NCI-H1930 (cell line): Measurements from ENCODE around the gene POMP.
"Not testable (repeated sequence)": the region's sequence is repeated elsewhere in the genome, so short reads cannot be mapped to it uniquely, and the experiment has no call there.

ENCODE experiments used
- DNase-seq, 2 experiments: peaks; one replicate each; lab custom pipeline; 2025; lab: John Stamatoyannopoulos, UW

POMP gene

GRCh38 chr13:28637714-28638355 lies 21.1 kb upstream of the POMP start:
- DNase-seq, result no peak

GRCh38 chr13:28638756-28639155 lies 20.2 kb upstream of the POMP start:
- DNase-seq, result peak in 1 of 2 experiments; percentile 16

DNA sequence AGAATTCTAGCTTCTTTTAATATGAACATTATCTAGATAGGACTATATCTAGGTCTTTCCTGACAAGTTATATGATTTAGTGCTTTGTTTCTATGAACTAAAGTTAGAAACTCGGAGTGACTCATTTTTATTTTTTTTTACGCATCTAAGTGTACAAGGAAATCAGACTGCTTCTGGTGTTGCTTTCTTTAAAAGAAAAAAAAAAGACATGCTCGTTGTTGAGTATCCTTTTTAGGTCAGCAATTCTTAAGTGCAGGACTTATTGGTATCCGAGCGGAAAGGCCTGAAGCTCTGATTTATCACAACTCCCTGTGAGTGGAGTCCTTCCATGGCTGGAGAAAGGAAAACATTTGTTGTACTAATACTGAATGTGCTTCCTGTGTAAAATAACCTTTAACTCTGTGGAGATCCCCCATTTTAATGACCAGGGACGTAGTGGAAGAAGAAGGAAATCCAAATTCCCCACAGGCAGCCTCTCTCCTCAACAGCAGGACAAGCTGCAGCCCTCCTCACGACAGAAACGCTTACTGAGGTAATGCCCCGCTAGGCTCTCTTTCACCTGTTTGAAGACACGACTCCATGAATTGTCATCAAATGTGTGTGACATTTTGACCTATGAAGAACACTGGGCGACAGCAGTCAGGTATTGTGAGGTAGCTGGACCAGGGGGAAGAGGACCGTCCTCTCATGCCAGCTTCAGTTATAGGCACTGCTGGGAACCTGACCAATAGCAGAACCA lies 17.9 kb upstream of the POMP start:
- no peak for DNase-seq

GRCh38 chr13:28641600-28641926 lies 17.4 kb upstream of the POMP start:
- DNase-seq, result no peak

DNA sequence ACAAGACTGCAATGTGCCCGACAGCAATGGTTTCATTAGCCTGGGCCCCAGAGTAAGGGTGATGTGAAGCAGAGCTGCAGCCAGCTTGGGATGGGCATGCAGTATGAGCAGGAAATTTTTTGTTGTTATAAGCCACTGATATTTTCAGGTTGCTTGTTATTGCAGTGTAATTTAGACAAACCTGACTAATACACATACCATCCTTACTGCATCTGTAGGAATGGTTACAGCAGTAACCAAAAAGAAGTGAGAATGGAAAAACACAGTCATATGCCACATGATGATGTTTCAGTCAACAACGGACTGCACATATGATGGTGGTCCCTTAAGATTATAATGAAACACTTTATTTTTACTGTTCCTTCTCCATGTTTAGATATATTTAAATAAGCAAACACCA lies 8.6 kb upstream of the POMP start:
- DNase-seq, result no peak

- no peak for DNase-seq
These were observed 7.0 kb upstream of the POMP start for GRCh38 chr13:28651810-28652401.

DNA sequence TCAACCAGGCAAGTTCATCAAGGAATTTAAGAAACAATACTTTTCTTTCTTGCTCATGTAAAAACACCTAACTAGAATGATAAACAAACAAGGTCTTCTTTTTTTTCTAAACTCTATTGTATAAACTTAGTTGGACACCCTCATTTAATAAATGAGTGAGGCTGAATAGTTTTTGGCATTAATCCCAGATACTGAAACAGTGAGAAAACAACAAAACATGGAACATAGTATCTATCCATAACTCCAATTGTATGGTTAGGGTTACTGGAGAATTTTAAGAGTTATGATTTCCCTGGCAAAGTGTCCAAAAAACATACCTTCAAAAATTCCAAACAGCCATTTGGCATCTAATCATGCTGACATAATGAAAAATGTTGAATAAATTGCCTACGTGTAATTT lies 5.8 kb upstream of the POMP start:
- DNase-seq, result no peak

DNA sequence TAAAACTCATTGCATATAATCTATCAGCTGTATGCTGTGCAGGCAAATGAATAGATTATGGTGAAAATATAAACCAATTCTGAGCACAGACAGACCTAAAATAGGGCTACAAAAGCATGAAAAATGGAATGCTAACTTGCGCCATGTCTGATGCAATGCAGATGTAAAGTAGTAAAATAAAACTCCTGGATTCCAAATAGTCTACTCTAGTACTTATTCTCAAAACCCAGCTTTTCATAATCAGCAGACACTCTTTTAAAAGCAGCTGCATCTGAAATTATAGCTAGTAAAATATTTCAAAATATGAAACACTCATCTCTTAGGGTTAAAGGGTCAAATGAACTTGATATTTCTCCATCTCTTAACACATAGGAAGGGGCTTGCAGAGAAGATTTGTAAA lies 4.7 kb upstream of the POMP start:
- DNase-seq, result no peak

- no peak for DNase-seq
These were observed 3.4 kb upstream of the POMP start for GRCh38 chr13:28655561-28655960.

- DNase-seq, result no peak
These were observed 969 bp upstream of the POMP start for GRCh38 chr13:28657784-28658538.

- DNase-seq, result no peak
These were observed 463 bp upstream of the POMP start for GRCh38 chr13:28658539-28658795.

- no peak for DNase-seq
These were observed 666 bp downstream of the POMP start for GRCh38 chr13:28659621-28659970.

DNA sequence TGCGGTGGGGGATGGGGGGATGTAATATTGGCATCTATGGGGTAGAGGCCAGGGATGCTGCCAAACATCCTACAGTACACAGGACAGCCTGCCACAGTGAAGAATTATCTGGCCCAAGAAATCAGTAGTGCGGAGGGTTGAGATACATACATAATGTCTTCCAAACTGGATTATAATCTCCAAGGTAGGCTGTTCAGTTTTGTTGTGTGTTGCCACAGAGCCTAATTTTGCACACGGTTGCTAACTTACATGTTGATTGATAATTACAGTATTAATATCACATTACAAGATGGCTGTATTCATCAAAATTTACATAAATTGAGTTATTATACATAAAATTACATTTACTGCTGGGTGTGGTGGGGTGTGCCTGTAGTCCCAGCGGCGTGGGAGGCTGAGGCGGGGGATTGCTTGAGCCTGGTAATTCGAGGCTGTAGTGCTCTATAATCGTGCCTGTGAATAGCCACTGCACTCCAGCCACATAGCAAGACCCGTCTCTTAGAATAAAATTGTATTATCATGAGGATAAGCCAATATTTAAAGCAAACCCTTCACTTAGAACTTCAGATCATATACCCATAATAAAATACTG lies 8.1 kb downstream of the POMP start:
- no peak for DNase-seq

DNA sequence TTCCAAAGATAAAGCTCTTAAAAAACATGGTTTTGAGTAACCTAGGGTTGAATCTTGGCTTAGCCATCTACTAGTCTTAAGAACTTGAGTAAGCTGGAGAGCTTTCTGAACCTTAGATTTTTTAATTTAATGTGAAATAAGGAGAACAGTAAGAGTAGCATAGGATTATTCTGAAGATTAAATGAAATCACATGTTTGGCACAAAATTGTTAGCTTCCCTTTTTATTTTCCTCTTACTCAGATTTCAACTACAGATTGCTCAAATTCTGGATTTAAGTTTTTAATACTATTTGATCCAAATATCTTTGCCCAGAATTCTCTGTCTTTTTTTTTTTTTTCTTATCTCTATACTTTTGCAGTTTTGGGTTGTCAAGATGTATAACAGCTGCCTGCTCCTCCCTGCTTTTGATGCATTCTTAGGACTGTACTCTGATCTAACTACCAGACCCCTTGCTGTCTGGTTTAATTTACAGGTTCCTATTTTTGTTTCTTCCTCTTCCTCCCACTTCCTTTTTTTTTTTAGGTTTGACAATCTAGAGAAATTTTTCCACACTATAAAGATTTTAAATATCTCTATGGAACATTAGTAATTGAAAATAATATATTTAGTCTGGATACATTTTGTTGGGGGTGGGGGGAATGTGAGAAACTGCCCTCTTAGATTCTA lies 12.3 kb downstream of the POMP start:
- DNase-seq, result no peak

DNA sequence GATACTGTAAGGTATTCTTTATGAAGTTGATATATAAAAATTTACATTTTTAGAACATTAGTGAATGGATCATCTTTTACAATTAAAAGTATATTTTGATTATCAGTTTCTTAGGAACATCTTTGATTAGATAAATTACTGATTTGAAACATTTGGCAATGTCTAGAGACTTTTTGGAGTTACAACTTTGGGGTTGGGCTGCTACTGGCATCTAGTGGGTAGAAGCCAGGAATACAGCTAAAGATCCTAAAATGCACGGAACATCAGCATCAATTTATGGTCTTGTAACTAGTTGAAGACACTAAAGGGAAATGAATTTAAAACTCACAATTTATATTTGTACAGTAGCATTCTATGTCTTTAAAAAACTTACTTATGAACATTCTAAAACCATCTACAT lies 19.9 kb downstream of the POMP start:
- no peak for DNase-seq

DNA sequence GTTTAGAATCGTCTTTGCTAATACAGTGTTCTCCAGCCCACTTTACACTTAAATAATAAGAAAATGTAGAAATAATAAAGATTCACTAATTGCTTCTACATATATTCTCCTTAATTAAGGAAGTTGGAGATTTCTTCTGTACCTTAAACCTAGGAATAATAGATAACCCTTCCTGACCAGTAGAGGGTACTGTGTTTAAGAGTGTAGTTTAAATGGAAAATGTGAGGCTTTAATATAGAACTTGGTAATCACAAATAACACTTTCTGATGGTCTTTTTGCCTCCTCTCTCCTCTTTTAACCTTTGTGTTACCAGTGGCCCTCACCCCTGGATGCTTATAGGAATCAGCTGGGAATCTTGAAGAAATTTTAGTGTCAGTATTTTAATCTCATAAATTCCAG lies 20.7 kb downstream of the POMP start:
- no peak for DNase-seq

- no peak for DNase-seq
These were observed 21.6 kb downstream of the POMP start for GRCh38 chr13:28680541-28680940.

DNA sequence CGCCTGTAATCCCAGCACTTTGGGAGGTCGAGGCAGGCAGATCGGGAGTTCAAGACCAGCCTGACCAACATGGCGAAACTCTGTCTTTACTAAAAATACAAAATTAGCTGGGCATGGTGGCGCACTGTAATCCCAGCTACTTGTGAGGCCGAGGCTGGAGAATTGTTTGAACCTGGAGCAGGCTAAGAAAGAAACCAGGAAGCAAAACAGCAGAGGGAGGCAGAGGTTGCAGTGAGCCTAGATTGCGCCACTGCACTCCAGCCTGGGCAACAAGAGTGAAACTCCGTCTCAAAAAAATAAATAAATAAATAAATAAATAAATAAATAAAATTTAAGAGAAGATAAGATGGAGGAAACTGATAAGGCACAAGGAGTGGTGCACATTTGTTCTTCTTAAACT lies 24.2 kb downstream of the POMP start:
- DNase-seq, result not testable (repeated sequence)

GRCh38 chr13:28684257-28684656 lies 25.3 kb downstream of the POMP start:
- DNase-seq, result no peak

- DNase-seq, result no peak
These were observed 26.2 kb downstream of the POMP start for GRCh38 chr13:28685114-28685513.

GRCh38 chr13:28685892-28686291 lies 27.0 kb downstream of the POMP start:
- no peak for DNase-seq
